Activated naive CD8-positive, alpha-beta T cell treated with anti-CD3 and anti-CD28 coated beads, Interleukin-2, amount 50 U/mL, for 16 hours (primary cell): ENCODE measurements around the gene SH3RF2.
"Not testable (repeated sequence)": the region's sequence is repeated elsewhere in the genome, so short reads cannot be mapped to it uniquely, and the experiment has no call there.

Experiments used
- DNase-seq: peaks from one replicate; pipeline ENCODE4 v3.0.0-alpha.2; 2020; ENCODE audit warnings: low read depth, low spot score

The SH3RF2 gene

GRCh38 chr5:146005723-146006122 is 69.3 kb downstream of the SH3RF2 start:
- DNase-seq, result no peak

GRCh38 chr5:146006470-146007190 is 70.3 kb downstream of the SH3RF2 start:
- DNase-seq, result no peak

GRCh38 chr5:146007270-146007669 is 70.9 kb downstream of the SH3RF2 start:
- no peak for DNase-seq

GRCh38 chr5:146007989-146008388 is 71.6 kb downstream of the SH3RF2 start:
- DNase-seq, result no peak

- no peak for DNase-seq
Measured at GRCh38 chr5:146009020-146009419, 72.6 kb downstream of the SH3RF2 start.

- DNase-seq, result not testable (repeated sequence)
Measured at GRCh38 chr5:146010447-146010846, 74.1 kb downstream of the SH3RF2 start.

GRCh38 chr5:146013761-146014160 is 77.4 kb downstream of the SH3RF2 start:
- DNase-seq, result no peak

GRCh38 chr5:146015001-146015400 is 78.6 kb downstream of the SH3RF2 start:
- no peak for DNase-seq

- DNase-seq, result no peak
Measured at GRCh38 chr5:146016764-146017484, 80.5 kb downstream of the SH3RF2 start.

- DNase-seq, result no peak
Measured at GRCh38 chr5:146018514-146019375, 82.4 kb downstream of the SH3RF2 start.

- no peak for DNase-seq
Measured at GRCh38 chr5:146020100-146020499, 83.7 kb downstream of the SH3RF2 start.

- DNase-seq, result no peak
Measured at GRCh38 chr5:146024034-146024433, 87.7 kb downstream of the SH3RF2 start.

GRCh38 chr5:146025114-146025680 is 88.8 kb downstream of the SH3RF2 start:
- DNase-seq, result no peak

GRCh38 chr5:146025681-146026080 is 89.3 kb downstream of the SH3RF2 start:
- no peak for DNase-seq

- DNase-seq, result no peak
Measured at GRCh38 chr5:146026307-146027010, 90.1 kb downstream of the SH3RF2 start.

GRCh38 chr5:146027751-146028150 is 91.4 kb downstream of the SH3RF2 start:
- DNase-seq, result no peak

GRCh38 chr5:146032911-146033310 is 96.5 kb downstream of the SH3RF2 start:
- DNase-seq, result no peak

GRCh38 chr5:146034127-146034526 is 97.7 kb downstream of the SH3RF2 start:
- no peak for DNase-seq

- DNase-seq, result no peak
Measured at GRCh38 chr5:146034605-146035004, 98.2 kb downstream of the SH3RF2 start.

GRCh38 chr5:146039420-146039819 is 103.0 kb downstream of the SH3RF2 start:
- DNase-seq, result no peak

- DNase-seq, result no peak
Measured at GRCh38 chr5:146040527-146040926, 104.1 kb downstream of the SH3RF2 start.
